Measurements from ENCODE around the gene GPS2.
A peak's percentile ranks its signal among the peaks of the same experiment; 100 is the strongest.
"Not testable (repeated sequence)": the region's sequence is repeated elsewhere in the genome, so short reads cannot be mapped to it uniquely, and the experiment has no call there.

The GPS2 gene

GRCh38 chr17:7314719-7315569 lies at the start of gene GPS2:
TSS of gene GPS2 (minus strand) at chr17:7315360. CDS start at chr17:7315052, 308 bp downstream.
- DNase-seq: peak; percentile 88

GRCh38 chr17:7363311-7363710 lies 48.2 kb upstream of the GPS2 start:
- no peak for DNase-seq

GRCh38 chr17:7361906-7362305 lies 46.7 kb upstream of the GPS2 start:
- DNase-seq: no peak

GRCh38 chr17:7357381-7357780 lies 42.2 kb upstream of the GPS2 start:
- no peak for DNase-seq

GRCh38 chr17:7356756-7357155 lies 41.6 kb upstream of the GPS2 start:
- DNase-seq: no peak

GRCh38 chr17:7356072-7356549 lies 41.0 kb upstream of the GPS2 start:
- DNase-seq: peak; percentile 55

- DNase-seq: no peak
Observed at GRCh38 chr17:7355573-7355972, 40.4 kb upstream of the GPS2 start.

GRCh38 chr17:7355053-7355452 lies 39.9 kb upstream of the GPS2 start, which contains the start of gene TMEM95:
TSS of gene TMEM95 (plus strand) at chr17:7355156. CDS start at chr17:7355205, 49 bp downstream.
- peak; percentile 81 for DNase-seq

- DNase-seq: peak; percentile 48
Observed at GRCh38 chr17:7354262-7354843, 39.2 kb upstream of the GPS2 start.

- DNase-seq: no peak
Observed at GRCh38 chr17:7352910-7353635, 37.9 kb upstream of the GPS2 start.

- no peak for DNase-seq
Observed at GRCh38 chr17:7352503-7352889, 37.3 kb upstream of the GPS2 start.

- DNase-seq: peak; percentile 75
Observed at GRCh38 chr17:7351665-7352502, 36.7 kb upstream of the GPS2 start, which contains the start of gene KCTD11. TSS of gene KCTD11 (plus strand) at chr17:7352162.

GRCh38 chr17:7348478-7349242 lies 33.5 kb upstream of the GPS2 start:
- no peak for DNase-seq

- no peak for DNase-seq
Observed at GRCh38 chr17:7347630-7348477, 32.7 kb upstream of the GPS2 start.

GRCh38 chr17:7346761-7347614 lies 31.8 kb upstream of the GPS2 start:
- DNase-seq: no peak

- no peak for DNase-seq
Observed at GRCh38 chr17:7343250-7343649, 28.1 kb upstream of the GPS2 start.

GRCh38 chr17:7341842-7342241 lies 26.7 kb upstream of the GPS2 start:
- no peak for DNase-seq

GRCh38 chr17:7340179-7340578 lies 25.0 kb upstream of the GPS2 start:
- DNase-seq: no peak

GRCh38 chr17:7337600-7337999 lies 22.4 kb upstream of the GPS2 start:
- DNase-seq: not testable (repeated sequence)

All from midbrain (tissue), 1 donor.